Measurements from ENCODE around the gene GRM7.

GRCh38 chr3:7158516-7158915 is 297.6 kb downstream of the GRM7 start:
- TF ChIP-seq RAD21 (IDR thresholded peaks at IDR 0.05; ENCODE audit: low read depth) (no peak), ZBTB33 (IDR thresholded peaks at IDR 0.05; ENCODE audit: extremely low read depth, insufficient replicate concordance, low read length) (no peak), POLR2A (IDR thresholded peaks at IDR 0.05; ENCODE audit: borderline replicate concordance, extremely low read depth, insufficient read depth, insufficient read length) (no peak), POLR2AphosphoS5 (IDR thresholded peaks at IDR 0.05; ENCODE audit: low read depth, low read length) (no peak), MAX (IDR thresholded peaks at IDR 0.05) (no peak), CTCF (IDR thresholded peaks at IDR 0.05 in 2 of 3, conservative IDR thresholded peaks at IDR 0.05 in 1 of 3; ENCODE audit: borderline replicate concordance in 1 of 3, insufficient read depth in 1 of 3, low read depth in 2 of 3, low read length in 2 of 3) (no peak), SRF (IDR thresholded peaks at IDR 0.05; ENCODE audit: low read depth) (no peak), EZH2 (IDR thresholded peaks at IDR 0.05) (no peak), REST (IDR thresholded peaks at IDR 0.05; ENCODE audit: low read depth) (no peak), SIN3A (IDR thresholded peaks at IDR 0.05; ENCODE audit: low read depth) (no peak), JUND (IDR thresholded peaks at IDR 0.05) (no peak)
